ENCODE data around the gene HBG2.

Gene HBG2

DNA sequence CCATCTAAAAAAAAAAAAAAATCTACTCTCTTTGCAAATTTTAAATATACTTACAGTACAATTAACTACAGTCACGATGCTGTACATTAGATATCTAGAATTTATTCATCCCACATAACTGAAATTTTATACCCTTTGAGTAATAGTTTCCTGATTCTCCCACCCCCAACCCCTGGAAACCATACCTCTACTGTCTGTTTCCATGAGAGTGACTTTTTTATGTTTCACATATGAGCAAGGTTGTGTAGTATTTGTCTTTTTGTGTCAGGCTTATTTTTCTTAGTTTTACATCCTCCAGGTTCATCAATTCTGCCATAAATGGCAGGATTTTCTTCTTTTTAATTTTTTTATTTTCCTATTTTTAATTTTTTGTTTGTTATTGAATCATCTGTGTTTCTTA lies 30.9 kb downstream of the HBG2 start:
- no peak for DNase-seq
- H3K9me3 Mint-ChIP-seq, result peaks cover 0 to 2% of the 10 kb centered on the region in 2 donors
- H3K27me3 Mint-ChIP-seq, result peaks cover 0 to 4% of the 10 kb centered on the region in 2 donors
- no peaks in the 10 kb centered on the region for H3K4me1 Mint-ChIP-seq
- H3K36me3 Mint-ChIP-seq, result no peaks in the 10 kb centered on the region
- no peak for ATAC-seq (replicated peaks)
- no peak overlapping the region for H3K27ac Mint-ChIP-seq
- H3K4me3 Mint-ChIP-seq, result no peak overlapping the region

DNA sequence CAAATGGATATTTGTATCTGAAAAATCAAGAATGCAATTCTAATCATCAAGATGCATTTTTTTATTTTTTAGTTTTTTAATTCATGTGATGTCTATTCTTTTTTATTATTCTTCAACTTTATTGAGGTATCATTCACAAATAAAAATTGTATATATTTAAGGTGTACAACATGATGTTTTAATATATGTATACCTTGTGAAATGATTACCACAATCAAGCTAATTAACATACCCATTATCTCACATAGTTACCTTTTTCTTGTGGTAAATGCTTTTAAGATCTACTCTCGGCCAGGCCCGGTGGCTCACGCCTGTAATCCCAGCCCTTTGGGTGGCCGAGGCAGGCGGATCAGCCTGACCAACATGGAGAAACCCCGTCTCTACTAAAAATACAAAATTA lies 31.4 kb downstream of the HBG2 start:
- DNase-seq, result no peak
- Mint-ChIP-seq H3K4me3 (no peak overlapping the region), H3K27me3 (peaks cover 0 to 4% of the 10 kb centered on the region in 2 donors), H3K4me1 (no peaks in the 10 kb centered on the region), H3K9me3 (peaks cover 0 to 2% of the 10 kb centered on the region in 2 donors), H3K27ac (no peak overlapping the region), H3K36me3 (no peaks in the 10 kb centered on the region)
- no peak for ATAC-seq (replicated peaks)

DNA sequence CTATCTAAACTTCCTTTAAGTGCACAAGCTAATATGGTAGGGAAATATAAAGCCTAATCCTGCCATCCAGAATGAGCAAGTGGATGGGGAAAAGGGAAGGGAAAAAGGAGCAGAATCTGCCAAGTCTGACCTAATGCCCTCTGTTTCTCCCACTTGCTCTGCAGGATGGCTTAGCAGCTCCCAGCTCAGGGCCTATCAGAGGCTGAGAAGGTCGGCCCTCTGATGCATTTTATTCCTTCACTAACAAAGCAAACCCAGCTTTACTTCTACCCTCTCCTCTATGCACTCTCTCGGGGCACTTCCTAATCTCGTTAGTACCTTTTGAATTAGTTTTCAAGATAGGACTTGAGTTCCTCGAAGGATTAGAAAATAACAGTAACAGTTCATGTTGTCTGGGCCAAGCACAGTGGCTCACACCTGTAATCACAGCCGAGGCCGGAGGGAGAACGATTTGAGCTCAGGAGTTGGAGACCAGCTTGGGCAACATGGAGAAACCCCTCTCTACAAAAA lies 44.1 kb downstream of the HBG2 start:
- no peaks in the 10 kb centered on the region for H3K27me3 Mint-ChIP-seq
- H3K36me3 Mint-ChIP-seq, result no peaks in the 10 kb centered on the region
- no peaks in the 10 kb centered on the region for H3K4me1 Mint-ChIP-seq
- no peak overlapping the region for H3K4me3 Mint-ChIP-seq
- no peak for DNase-seq
- H3K27ac Mint-ChIP-seq, result no peak overlapping the region
- no peak for ATAC-seq (replicated peaks)
- peaks cover 1 to 8% of the 10 kb centered on the region in 2 donors for H3K9me3 Mint-ChIP-seq

DNA sequence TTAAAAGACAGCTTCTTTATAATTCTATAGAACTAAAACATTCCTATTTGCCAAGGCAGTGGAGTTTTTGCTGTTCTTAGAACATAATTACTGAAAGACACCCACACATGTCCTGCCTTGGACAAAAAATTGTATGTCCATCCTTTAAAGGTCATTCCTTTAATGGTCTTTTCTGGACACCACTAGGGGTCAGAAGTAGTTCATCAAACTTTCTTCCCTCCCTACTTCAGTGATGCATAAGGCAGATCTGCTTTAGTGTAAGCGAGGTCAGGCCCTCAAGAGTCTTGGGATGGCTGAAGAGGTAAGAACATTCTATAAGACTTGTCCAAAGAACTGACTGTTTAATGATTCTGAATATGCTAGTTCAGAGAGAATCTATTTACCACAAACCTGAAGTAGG lies 49.8 kb downstream of the HBG2 start:
- Mint-ChIP-seq H3K27ac (no peak overlapping the region), H3K9me3 (no peaks in the 10 kb centered on the region), H3K4me3 (no peak overlapping the region), H3K4me1 (no peaks in the 10 kb centered on the region), H3K36me3 (no peaks in the 10 kb centered on the region), H3K27me3 (peaks cover under 1 to 8% of the 10 kb centered on the region in 2 donors)
- DNase-seq, result no peak
- peak; percentile 39 to 48 for ATAC-seq (replicated peaks)

DNA sequence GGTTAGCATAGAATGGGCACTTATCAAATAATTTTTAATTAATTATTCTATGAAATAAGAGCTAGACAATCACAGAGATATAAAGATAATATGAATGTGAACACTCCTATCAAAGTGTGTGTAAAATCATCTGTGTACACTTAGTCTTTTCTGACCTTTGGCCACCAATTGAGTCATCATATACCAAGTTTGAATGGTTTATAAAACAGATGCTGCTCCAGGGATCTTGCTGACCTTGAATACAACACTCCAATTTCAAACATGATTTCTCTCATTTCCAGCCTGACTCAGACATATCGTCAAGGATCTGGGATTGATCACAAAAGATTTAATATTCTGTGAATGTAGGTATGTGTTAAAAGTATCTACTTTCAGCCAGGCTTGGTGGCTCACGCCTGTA lies 51.2 kb downstream of the HBG2 start:
- no peak overlapping the region for H3K27ac Mint-ChIP-seq
- no peaks in the 10 kb centered on the region for H3K36me3 Mint-ChIP-seq
- no peaks in the 10 kb centered on the region for H3K4me1 Mint-ChIP-seq
- no peaks in the 10 kb centered on the region for H3K9me3 Mint-ChIP-seq
- peaks cover 4 to 12% of the 10 kb centered on the region in 2 donors for H3K27me3 Mint-ChIP-seq
- no peak overlapping the region for H3K4me3 Mint-ChIP-seq
- no peak for ATAC-seq (replicated peaks)
- DNase-seq, result no peak

Measured in stimulated activated naive B cell treated with anti-CD40 and anti-IgM and Interleukin-4, amounts not matched to agents 10 μg/mL and 1 μg/mL and 100 μg/mL, for 72 hours (primary cell).